Measurements from ENCODE around the gene CFTR.

Gene CFTR

GRCh38 chr7:117656806-117657205 lies 177.0 kb downstream of the CFTR start:
- DNase-seq: no peak

- DNase-seq: no peak
These were observed 179.7 kb downstream of the CFTR start for GRCh38 chr7:117659531-117660011.

DNA sequence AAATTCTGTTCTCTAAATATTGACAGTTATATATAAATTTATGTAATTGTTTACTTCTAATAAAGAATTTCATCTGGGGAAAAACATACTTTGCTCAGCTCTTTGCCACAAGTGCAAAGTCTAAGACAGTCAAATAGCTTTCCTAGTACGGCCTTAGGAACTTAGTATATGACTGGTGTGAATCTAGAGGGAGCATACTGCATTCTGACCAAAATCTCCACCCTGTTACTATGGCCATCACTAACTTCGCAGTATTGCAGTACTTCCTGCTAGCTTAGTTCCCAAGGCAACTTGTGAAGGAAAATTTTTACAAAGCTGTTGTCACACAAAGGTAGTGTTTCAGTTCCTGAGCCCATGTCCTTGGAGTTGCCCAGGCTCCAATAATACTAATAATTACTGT lies 181.5 kb downstream of the CFTR start:
- DNase-seq: no peak

DNA sequence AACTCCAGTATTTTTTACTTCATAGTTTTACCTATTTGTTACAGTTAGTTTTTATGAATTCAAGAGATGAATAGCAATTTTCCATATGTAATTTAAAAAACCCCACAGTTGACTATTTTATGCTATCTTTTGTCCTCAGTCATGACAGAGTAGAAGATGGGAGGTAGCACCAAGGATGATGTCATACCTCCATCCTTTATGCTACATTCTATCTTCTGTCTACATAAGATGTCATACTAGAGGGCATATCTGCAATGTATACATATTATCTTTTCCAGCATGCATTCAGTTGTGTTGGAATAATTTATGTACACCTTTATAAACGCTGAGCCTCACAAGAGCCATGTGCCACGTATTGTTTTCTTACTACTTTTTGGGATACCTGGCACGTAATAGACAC lies 184.2 kb downstream of the CFTR start:
- no peak for DNase-seq

DNA sequence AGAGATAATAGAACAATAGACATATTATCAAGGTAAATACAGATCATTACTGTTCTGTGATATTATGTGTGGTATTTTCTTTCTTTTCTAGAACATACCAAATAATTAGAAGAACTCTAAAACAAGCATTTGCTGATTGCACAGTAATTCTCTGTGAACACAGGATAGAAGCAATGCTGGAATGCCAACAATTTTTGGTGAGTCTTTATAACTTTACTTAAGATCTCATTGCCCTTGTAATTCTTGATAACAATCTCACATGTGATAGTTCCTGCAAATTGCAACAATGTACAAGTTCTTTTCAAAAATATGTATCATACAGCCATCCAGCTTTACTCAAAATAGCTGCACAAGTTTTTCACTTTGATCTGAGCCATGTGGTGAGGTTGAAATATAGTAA lies 185.5 kb downstream of the CFTR start:
- DNase-seq: no peak

DNA sequence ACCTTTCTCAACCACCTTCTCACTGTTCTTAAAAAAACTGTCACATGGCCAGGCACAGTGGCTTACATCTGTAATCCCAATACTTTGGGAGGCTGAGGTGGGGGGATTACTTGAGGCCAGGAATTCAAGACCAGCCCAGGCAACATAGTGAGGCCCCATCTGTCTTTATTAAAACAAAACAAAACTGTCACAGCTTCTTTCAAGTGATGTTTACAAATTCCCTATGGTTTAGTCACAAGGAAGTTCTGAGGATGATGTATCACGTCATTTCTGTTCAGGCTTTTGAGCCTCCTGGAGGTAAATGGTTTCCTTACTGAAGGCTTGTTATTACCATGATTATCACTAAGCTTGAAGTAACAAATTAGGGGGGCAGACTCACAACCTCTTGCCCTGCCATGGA lies 186.2 kb downstream of the CFTR start:
- no peak for DNase-seq

DNA sequence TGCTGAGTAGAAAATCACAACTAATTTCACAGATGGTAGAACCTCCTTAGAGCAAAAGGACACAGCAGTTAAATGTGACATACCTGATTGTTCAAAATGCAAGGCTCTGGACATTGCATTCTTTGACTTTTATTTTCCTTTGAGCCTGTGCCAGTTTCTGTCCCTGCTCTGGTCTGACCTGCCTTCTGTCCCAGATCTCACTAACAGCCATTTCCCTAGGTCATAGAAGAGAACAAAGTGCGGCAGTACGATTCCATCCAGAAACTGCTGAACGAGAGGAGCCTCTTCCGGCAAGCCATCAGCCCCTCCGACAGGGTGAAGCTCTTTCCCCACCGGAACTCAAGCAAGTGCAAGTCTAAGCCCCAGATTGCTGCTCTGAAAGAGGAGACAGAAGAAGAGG lies 186.9 kb downstream of the CFTR start:
- no peak for DNase-seq

- no peak for DNase-seq
These were observed 187.6 kb downstream of the CFTR start for GRCh38 chr7:117667456-117667855.

DNA sequence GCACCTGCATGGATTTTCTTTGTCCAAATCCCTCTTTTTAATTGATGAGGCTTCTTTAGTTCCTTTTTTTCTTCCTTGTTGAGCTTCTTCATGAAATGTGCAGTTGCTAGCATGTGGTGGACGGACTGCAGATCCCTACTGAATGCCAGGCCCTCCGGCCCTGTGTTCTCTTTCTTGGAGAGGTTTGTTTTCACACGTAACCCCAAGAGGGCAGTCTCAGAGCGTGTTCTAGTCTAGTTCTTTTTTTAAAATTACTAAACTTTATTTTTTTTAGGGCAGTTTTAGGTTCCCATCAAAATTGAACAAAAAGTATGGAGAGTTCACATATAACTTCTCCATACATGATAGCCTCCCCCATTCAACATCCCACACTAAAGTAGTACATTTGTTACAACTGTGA lies 190.0 kb downstream of the CFTR start:
- no peak for DNase-seq

DNA sequence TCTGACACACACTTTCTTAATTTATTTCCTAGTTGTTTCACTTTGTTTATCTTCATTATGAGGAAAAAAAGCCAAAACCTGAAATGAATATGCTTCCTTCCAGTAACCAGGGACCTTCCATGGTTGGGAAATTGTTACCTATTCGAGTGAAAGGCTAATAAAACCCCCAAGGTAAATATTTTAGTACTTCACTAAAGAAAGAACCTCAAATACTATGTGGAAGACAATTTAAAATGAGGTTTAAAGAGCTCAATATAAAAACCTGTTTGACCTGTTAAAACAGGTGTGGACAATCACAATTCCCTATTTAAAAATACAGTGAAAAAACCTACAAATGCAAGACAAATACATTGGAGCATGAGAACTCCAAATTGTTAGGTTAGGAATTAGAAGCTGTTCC lies 192.6 kb downstream of the CFTR start:
- DNase-seq: no peak

GRCh38 chr7:117673367-117673766 lies 193.5 kb downstream of the CFTR start:
- no peak for DNase-seq

DNA sequence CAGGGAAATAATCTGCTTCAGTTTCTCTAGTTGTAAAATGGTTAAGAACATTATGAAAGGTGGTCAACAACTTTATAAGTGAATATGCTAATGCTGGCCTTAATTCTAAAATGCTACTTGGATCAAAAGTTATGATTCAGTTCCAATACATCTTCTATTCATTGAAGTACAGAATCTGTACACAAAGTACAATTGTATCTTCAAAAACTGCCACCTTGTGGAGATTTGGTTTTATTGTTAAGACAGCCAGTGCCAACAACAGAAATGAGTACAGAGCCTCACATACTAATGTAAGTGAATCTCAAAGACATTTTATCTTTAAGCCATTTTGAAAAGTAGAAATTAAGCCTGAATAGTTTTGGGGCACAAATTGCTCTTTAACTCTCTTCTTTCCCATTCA lies 194.0 kb downstream of the CFTR start:
- no peak for DNase-seq

DNA sequence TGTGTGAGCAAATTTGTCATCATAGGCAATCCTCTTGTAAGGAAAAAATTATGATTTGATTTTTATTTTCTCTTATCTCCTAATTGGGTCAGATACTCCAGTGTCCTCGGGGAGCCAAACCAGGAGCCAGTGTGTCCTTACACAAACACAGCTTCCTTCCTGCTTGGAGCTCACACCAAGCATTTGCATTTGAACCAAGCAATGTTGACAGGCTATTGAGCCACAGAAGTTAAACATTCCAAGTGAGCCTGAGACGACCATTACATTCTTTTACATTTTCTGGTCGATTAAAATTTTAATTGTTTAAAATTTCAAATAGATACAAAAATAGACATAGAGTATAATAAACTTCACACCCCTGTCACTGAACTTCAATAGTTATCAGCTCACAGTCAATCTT lies 194.8 kb downstream of the CFTR start:
- DNase-seq: no peak

GRCh38 chr7:117675497-117676435 lies 195.9 kb downstream of the CFTR start:
- DNase-seq: no peak

DNA sequence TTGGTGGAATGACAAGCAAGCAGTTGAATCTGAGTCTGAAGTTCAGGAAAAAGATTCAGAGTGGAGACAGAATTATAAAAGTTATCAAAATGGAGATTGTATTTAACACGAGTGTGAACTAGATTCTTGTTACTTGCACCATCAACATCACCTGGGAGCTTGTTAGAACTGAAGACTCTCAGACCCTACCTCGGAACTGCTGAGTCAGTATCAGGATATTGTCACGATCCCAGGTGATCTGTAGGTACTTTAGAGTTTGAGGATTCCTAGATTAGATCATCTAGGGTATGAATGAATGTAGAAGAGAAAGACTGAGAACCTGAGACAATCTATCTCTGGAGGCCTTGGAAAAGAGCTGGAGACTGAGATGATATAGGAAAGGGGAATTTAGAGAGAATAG lies 199.3 kb downstream of the CFTR start:
- DNase-seq: no peak

GRCh38 chr7:117682681-117683385 lies 203.0 kb downstream of the CFTR start:
- no peak for DNase-seq

DNA sequence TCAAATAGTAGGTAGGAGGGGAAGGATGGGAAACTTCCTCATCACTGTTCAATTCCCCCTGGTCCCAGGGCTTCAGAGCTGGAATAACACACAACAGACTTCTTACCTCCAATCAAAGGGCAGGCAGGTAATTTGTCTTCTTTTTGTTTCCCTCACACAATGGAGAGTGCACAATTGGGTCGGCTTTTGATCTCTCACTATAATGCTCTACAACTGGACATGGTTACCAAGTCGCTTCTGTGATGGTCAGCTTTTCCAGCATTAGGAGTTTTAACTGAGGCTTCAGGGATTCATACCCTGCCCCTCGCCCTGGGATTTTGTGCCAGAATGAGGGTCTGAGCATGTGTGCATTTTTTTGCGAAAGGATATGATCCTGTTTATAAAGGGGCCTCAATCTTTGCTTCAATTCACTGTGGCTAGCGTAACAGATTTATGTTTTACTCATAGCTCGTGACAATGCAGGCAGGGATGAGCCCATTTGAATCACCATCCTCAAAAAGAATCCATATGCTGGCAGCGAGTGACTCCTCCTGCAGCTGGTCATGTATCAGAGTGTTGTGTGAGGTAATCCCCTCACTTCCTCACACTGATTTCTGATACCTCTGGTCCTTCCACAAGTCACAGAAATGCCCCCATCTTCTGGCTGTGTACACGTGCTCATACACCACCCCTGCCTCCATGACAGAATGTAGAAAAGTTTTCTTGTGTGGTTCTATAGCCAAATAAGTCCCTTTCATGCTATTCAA lies 203.8 kb downstream of the CFTR start:
- DNase-seq: no peak

- DNase-seq: no peak
These were observed 206.0 kb downstream of the CFTR start for GRCh38 chr7:117685795-117686194.

DNA sequence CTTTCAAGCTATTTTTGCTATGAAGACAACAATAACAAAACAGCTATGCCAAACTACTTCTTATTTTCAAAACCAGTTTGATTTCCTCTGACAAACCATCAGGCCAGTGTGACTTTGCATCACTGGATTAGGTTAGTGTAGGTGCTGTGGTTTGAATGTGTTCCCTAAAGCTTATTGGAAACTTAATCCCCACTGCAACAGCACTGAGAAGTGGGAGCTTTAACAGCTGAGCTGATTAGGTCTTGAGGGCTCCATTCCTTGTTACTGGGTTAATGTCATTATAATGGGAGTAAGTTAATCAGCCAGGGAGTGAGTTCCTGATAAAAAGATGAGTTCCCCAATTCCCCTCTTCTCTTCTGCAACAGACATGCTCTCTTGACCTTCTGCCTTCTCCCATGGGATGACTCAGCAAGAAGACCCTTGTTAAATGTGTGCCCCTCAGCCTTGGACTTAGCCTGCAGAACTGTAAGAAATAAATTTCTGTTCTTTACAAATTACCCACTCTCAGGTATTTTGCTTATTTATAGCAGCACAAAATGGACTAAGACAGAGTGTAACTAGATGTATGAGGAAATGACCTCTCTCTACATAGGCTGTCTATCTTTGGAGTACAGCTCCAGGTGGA lies 206.6 kb downstream of the CFTR start:
- no peak for DNase-seq

DNA sequence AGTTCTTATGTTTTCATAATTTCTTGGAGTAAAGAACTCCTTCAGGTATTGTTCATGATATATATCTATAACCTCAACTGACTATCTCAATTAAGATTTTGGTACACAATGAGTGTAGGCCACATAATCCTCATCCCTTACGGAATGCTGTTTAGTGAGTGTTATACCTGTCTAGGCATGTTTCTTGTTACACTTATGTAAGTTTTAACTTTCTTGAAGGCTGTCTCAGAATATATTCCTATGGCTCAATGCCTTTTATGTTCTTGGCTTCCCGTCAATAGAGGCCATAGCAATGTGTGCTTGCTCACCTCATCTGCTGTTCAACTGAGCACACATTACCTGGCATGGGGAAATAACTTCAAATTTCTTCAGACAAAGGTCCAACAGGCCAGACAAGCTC lies 208.3 kb downstream of the CFTR start:
- no peak for DNase-seq

GRCh38 chr7:117689406-117689805 lies 209.6 kb downstream of the CFTR start:
- no peak for DNase-seq

DNA sequence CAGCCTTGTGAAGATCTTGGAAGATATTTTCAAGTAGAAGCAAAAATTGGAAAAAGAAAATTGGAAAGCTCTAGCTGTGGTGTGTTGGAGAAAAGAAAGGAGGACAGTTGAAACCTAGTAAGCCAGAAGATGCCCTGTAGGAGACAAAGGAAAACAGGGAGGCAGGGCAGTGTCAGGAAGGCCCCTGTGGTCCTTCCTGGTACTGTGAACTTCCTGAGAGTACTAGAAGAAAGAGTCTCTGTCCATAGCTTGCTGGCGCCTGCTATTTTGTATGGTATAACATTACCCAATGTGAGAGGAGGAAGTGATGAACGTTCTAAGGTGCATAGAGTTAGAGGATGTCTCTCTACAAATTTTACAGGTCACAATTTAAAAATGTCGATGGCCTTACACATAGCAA lies 210.3 kb downstream of the CFTR start:
- no peak for DNase-seq

GRCh38 chr7:117692338-117692737 lies 212.5 kb downstream of the CFTR start:
- no peak for DNase-seq

Measured in central memory CD4-positive, alpha-beta T cell (primary cell).